KMS-11 (cell line): ENCODE results near the gene CTNNA3.
"Not testable (repeated sequence)": the region's sequence is repeated elsewhere in the genome, so short reads cannot be mapped to it uniquely, and the experiment has no call there.

ENCODE experiments used
- H2AFZ ChIP-seq: fragments of 200-600 bp; sonication (generic); 2 replicates; pipeline ENCODE4 v1.6.1; 2016; ENCODE audit warnings: antibody characterized with exemption, mixed run types, low read depth
- H3K27ac ChIP-seq: fragments of 200-600 bp; sonication (generic); 2 replicates; pipeline ENCODE4 v1.6.1; 2016; ENCODE audit warnings: mild to moderate bottlenecking, mixed run types
- H3K27me3 ChIP-seq: fragments of 200-600 bp; sonication (generic); 2 replicates; pipeline ENCODE4 v1.6.1; 2017; ENCODE audit warnings: mild to moderate bottlenecking, low read depth, mixed run types, moderate library complexity; ENCODE audit not compliant: insufficient read depth
- H3K36me3 ChIP-seq: fragments of 200-600 bp; sonication (generic); 2 replicates; pipeline ENCODE4 v1.6.1; 2017; ENCODE audit warnings: mild to moderate bottlenecking, mixed run types; ENCODE audit not compliant: insufficient read depth
- H3K4me1 ChIP-seq: fragments of 200-600 bp; sonication (generic); 2 replicates; pipeline ENCODE4 v1.6.1; 2016; ENCODE audit warnings: mild to moderate bottlenecking, low read depth, mixed run types; ENCODE audit not compliant: poor library complexity, severe bottlenecking
- H3K4me2 ChIP-seq: fragments of 200-600 bp; sonication (generic); 2 replicates; pipeline ENCODE4 v1.7.0; 2016; ENCODE audit warnings: mild to moderate bottlenecking, mixed run types
- H3K4me3 ChIP-seq: fragments of 200-600 bp; sonication (generic); IDR thresholded peaks from 2 replicates; pipeline ENCODE4 v1.6.1; 2017; ENCODE audit warnings: low read depth, low read length, mixed read lengths; ENCODE audit not compliant: insufficient read depth
- H3K79me2 ChIP-seq: fragments of 200-600 bp; sonication (generic); 2 replicates; pipeline ENCODE4 v1.6.1; 2016; ENCODE audit warnings: low read depth, mixed run types; ENCODE audit not compliant: insufficient read depth
- H3K9ac ChIP-seq: fragments of 200-600 bp; sonication (generic); 2 replicates; pipeline ENCODE4 v1.6.1; 2016; ENCODE audit warnings: mild to moderate bottlenecking, mixed run types
- H4K20me1 ChIP-seq: fragments of 200-600 bp; sonication (generic); 2 replicates; pipeline ENCODE4 v1.6.1; 2016; ENCODE audit warnings: mild to moderate bottlenecking, mixed run types; ENCODE audit not compliant: insufficient read depth
- CTCF ChIP-seq: fragments of 200-600 bp; sonication (generic); conservative IDR thresholded peaks from 2 replicates; pipeline ENCODE4 v1.6.1; 2017; ENCODE audit warnings: low read depth, mild to moderate bottlenecking, antibody characterized with exemption, low read length, moderate library complexity, mixed read lengths

CTNNA3 gene

DNA sequence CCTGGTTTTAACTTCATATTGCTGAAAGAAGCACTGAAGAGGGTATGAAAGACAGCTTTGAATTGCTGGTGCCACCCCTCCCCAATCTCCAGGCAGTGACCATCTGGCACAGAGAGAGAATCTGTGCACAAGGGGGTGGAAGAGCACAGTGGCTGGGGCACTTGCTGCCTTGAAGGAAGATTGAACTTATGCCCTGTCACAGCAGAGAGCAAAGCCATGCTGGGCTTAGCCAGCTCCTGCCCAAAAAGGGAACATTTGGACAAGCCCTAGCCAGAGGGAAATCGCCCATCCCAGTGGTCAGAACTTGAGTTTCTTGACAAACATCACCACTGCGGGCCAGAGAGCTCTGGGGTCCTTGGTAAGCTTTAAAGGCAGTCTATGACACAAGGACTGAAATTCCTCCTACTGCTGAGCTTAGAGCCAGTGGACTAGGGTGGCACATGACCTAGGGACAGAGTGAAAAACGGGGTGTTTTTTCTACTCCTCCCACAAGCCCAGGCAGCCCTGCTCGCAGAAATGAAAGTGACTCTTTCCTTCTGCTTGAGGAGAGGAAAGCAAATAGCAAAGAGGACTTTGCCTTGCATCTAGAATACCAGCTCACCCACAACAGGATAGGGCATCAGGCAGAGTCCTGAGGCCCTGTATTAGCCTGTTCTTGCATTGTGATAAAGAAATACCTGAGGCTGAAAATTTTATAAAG lies 257.2 kb downstream of the CTNNA3 start:
- TF ChIP-seq CTCF: no peak
- H3K27ac ChIP-seq: no peak overlapping the region
- H3K4me3 ChIP-seq: no peak overlapping the region
- H3K4me1 ChIP-seq: no peaks in the 10 kb centered on the region
- H2AFZ ChIP-seq: no peak overlapping the region
- H3K27me3 ChIP-seq: no peaks in the 10 kb centered on the region
- H3K4me2 ChIP-seq: no peak overlapping the region
- H3K36me3 ChIP-seq: no peaks in the 10 kb centered on the region
- no peaks in the 10 kb centered on the region for H3K79me2 ChIP-seq
- no peak overlapping the region for H3K9ac ChIP-seq
- no peaks in the 10 kb centered on the region for H4K20me1 ChIP-seq

DNA sequence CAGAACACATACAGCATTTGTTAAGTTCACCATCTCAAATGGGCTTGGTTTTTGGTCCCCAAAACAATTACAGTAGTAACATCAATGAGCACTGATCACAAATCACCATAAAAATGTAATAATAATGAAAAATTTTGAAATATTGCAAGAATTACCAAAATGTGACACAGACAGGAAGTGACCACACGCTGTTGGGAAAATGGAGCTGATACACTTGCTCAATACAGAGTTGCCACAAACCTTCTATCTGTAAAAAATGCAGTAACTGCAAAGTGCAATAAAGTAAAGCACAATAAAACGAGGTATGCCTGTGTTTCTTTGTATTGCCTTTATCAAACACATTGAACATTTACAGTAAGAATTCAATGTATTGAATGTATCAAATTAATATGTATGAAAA lies 262.7 kb downstream of the CTNNA3 start:
- H3K27ac ChIP-seq: no peak overlapping the region
- no peak overlapping the region for H3K4me3 ChIP-seq
- no peaks in the 10 kb centered on the region for H3K27me3 ChIP-seq

GRCh38 chr10:67402620-67403019 lies 293.4 kb downstream of the CTNNA3 start:
- Histone ChIP-seq H3K4me2 (no peak overlapping the region), H3K79me2 (no peaks in the 10 kb centered on the region), H3K36me3 (no peaks in the 10 kb centered on the region), H3K4me1 (no peaks in the 10 kb centered on the region), H4K20me1 (no peaks in the 10 kb centered on the region), H3K27me3 (no peaks in the 10 kb centered on the region), H3K27ac (no peak overlapping the region), H3K4me3 (no peak overlapping the region), H3K9ac (no peak overlapping the region), H2AFZ (no peak overlapping the region)
- TF ChIP-seq CTCF: no peak

More for the DNA sequence above, 262.7 kb downstream of the CTNNA3 start:
- no peaks in the 10 kb centered on the region for H3K4me1 ChIP-seq
- H3K79me2 ChIP-seq: no peaks in the 10 kb centered on the region
- no peaks in the 10 kb centered on the region for H4K20me1 ChIP-seq
- no peak overlapping the region for H3K4me2 ChIP-seq
- no peak overlapping the region for H3K9ac ChIP-seq
- H2AFZ ChIP-seq: no peak overlapping the region
- no peak for TF ChIP-seq CTCF
- H3K36me3 ChIP-seq: no peaks in the 10 kb centered on the region

- H3K4me1 ChIP-seq: no peaks in the 10 kb centered on the region
- no peak overlapping the region for H3K27ac ChIP-seq
- H2AFZ ChIP-seq: no peak overlapping the region
- H3K27me3 ChIP-seq: no peaks in the 10 kb centered on the region
- no peaks in the 10 kb centered on the region for H3K79me2 ChIP-seq
- H3K4me2 ChIP-seq: no peak overlapping the region
- H3K4me3 ChIP-seq: no peak overlapping the region
- TF ChIP-seq CTCF: no peak
- no peaks in the 10 kb centered on the region for H3K36me3 ChIP-seq
- H3K9ac ChIP-seq: no peak overlapping the region
- no peaks in the 10 kb centered on the region for H4K20me1 ChIP-seq
Observed at GRCh38 chr10:67401711-67402110, 294.3 kb downstream of the CTNNA3 start.

DNA sequence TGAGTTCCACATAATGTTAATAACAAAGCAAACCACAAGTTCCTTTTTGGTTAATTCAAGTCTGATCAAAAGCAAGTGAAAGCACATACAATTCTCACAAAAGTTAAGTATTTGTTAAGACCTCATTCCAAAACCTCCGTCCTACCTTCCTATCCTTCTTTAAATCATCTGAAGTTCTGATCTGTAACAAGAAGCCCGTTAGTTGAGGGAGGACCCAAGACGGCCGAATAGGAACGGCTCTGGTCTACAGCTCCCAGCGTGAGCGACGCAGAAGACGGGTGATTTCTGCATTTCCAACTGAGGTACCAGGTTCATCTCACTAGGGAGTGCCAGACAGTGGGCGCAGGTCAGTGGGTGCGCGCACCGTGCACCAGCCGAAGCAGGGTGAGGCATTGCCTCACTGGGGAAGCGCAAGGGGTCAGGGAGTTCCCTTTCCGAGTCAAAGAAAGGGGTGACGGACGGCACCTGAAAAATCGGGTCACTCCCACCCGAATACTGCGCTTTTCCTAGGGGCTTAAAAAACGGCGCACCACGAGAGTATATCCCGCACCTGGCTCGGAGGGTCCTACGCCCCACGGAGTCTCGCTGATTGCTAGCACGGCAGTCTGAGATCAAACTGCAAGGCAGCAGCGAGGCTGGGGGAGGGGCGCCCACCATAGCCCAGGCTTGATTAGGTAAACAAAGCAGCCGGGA lies 309.0 kb downstream of the CTNNA3 start:
- H3K27me3 ChIP-seq, H3K27ac ChIP-seq, H3K4me2 ChIP-seq, H2AFZ ChIP-seq, H3K4me1 ChIP-seq, H3K79me2 ChIP-seq, H4K20me1 ChIP-seq, H3K4me3 ChIP-seq, H3K36me3 ChIP-seq, H3K9ac ChIP-seq: not testable (repeated sequence)
